ENCODE data around the gene MAN2A1.

DNA sequence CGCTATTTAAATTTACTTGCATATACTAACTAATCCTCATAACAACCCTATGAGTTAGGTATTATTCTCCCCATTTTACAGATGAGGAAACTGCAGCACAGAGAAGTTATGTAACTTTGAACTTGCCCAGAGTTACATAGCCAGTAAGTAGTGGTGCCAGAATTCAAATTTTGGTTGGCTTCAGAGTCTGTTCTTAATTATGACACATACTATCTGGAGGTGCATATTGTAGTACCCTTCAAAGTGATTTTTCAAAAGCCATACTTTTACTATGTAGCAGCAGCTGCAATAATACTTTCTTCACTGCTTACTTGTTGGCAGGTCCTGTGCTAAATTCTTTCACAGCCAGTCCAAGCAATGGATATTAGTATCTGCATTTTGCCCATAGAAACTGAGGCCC, 16.4 kb downstream of the MAN2A1 start:
- TF ChIP-seq, protein P1, sequence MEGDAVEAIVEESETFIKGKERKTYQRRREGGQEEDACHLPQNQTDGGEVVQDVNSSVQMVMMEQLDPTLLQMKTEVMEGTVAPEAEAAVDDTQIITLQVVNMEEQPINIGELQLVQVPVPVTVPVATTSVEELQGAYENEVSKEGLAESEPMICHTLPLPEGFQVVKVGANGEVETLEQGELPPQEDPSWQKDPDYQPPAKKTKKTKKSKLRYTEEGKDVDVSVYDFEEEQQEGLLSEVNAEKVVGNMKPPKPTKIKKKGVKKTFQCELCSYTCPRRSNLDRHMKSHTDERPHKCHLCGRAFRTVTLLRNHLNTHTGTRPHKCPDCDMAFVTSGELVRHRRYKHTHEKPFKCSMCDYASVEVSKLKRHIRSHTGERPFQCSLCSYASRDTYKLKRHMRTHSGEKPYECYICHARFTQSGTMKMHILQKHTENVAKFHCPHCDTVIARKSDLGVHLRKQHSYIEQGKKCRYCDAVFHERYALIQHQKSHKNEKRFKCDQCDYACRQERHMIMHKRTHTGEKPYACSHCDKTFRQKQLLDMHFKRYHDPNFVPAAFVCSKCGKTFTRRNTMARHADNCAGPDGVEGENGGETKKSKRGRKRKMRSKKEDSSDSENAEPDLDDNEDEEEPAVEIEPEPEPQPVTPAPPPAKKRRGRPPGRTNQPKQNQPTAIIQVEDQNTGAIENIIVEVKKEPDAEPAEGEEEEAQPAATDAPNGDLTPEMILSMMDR (optimal IDR thresholded peaks at IDR 0.05 in 1 of 3, IDR thresholded peaks at IDR 0.05 in 1 of 3, conservative IDR thresholded peaks at IDR 0.05 in 1 of 3; ENCODE audit: extremely low read depth in 1 of 3, insufficient read depth in 2 of 3, low read length in 3 of 3): no peak
- TF ChIP-seq EZH2 (IDR thresholded peaks at IDR 0.05; ENCODE audit: low read length): no peak

Measured in keratinocyte (primary cell).